CD4-positive, alpha-beta T cell treated with Interleukin-21 for 1 hour (primary cell): ENCODE measurements around the gene ADAM21.
"Not testable (repeated sequence)": the region's sequence is repeated elsewhere in the genome, so short reads cannot be mapped to it uniquely, and the experiment has no call there.

Source experiments
- DNase-seq: peaks from one replicate; pipeline ENCODE4 v3.0.0-alpha.2; 2020

Gene ADAM21

DNA sequence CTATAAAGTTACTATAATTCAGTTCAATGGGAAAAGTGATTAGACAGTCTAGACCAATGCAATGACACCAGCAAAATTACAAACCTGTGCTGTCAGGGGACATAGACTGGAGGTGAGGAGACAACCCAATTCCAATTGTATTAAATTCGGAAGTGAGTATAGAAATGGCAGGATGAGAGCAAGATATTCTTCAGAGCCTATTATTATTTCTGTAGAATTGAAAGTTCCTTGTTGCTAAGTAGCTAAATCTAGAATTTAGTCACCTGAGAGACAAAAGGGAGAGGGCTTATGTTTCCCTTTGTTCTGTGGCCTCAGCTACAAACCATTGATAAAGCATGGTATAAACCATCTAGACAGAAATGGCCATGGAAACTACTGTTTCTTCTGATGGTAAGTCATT is at the start of gene ADAM21:
ADAM21 (plus strand) TSS at position 301 of the 400 bp plus-strand sequence. CDS start 5,326 bp downstream, outside the sequence.
- no peak for DNase-seq

GRCh38 chr14:70403335-70403734 is 48.6 kb upstream of the ADAM21 start:
- not testable (repeated sequence) for DNase-seq

DNA sequence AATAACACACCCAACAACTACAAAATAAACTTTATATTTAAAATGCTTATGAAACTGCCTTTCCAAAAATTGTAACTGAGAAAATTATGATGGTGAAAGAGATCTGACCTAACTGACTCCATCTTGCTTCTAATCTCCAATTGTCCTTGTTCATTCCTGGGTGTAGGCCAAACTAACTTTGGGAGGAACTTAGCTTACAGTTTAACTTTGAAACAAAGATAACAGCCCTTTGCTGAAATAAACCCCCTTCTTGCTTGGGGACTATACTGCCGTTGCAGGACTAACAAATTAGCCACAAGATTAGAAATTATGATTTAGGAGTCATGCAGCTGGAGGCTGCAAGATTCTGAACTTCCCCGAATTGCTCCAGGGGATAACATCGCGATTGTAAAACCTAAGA is 45.8 kb upstream of the ADAM21 start:
- DNase-seq = not testable (repeated sequence)

DNA sequence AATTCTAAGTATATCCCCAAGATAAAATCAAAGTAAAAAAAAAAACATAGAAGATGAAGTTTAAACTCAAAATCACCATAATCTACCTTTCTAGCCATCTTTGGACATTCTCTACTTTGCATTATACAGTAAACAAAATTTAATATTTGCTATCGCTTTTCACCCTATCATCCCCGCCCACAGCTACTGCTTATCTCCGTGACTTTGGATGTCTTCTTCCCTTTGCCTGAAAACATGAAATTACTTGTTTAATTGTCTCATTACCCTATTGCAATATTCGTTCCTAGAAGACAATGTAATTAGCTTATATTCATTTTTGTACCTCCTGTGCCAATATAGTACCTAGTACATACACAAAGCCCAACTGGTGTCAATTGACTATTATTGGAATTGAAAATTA is 44.4 kb upstream of the ADAM21 start:
- no peak for DNase-seq

GRCh38 chr14:70415788-70416187 is 36.2 kb upstream of the ADAM21 start:
- no peak for DNase-seq

DNA sequence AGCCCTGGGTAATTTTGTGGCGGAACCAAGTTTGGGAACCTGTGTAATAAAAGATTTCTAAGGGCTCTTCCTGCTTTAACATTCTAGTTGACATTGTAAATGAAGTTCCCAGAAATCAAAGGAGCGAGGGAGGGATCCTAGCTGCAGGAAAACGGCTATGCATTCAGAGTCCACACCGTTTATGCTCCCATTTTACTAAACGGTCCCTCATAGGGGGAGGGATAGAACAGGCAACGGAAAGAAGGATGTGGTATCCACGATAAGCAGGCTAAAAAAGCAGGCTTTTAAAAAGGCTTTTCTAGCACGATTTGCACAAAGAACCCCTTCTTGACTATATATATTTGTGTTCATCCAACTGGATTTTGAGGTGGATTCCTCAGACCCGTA is 35.6 kb upstream of the ADAM21 start:
- no peak for DNase-seq

DNA sequence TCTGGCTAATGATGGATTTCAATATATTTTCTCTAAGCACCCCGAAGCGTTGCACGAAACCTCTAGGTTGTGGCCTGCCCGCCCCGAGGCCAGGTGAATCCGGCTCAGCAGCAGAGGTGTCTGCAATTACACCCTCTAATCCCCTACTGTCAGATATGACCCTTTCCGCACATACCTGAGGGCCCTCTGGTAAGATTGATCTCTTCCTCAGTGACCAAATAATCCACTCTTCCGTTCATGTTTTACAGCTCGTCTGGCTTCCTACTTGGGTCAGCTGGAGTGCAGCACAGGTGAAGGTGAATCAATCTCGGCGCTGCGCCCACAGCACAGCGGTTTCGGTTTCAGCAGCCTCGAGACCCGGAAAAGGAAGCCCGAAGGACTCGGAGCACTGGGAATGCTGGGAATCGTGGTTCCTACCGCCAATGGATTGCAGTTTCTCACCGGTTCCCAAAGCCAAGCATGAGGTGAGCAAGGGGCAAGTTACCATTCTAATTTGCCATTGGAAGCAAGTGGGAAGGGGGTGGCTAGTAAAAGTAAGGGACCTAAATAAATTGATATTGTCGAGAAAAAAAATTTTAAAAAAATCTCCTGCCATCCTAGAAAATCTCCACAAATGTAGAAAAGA is 35.1 kb upstream of the ADAM21 start, which contains the start of gene SYNJ2BP:
SYNJ2BP (minus strand) TSS at position 366 of the 625 bp plus-strand sequence; CDS start at position 239, 127 bp downstream.
- DNase-seq = peak; percentile 59

DNA sequence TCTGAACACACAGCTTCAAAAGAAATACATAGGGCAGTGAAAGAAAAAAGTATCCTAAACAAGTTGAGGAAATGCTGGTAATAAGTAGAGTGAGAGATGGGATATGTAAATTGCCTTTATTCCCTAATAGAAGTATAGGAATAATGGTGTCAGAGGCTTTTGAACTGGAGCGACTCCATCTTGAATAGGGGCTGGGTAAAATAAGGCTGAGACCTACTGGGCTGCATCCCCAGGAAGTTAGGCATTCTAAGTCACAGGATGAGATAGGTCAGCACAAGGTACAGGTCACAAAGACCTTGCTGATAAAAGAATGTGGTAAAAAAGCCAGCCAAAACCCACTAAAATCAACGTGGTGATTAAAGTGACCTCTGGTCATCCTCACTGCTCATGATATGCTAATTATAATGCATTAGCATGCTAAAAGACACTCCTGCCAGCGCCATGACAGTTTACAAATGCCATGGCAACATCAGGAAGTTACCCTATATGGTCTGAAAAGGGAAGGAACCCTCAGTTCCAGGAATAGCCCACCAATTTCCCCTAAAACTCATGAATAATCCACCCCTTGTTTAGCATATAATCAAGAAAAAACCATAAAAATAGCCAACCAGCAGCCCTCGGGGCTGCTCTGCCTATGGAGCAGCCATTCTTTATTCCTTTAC is 32.6 kb upstream of the ADAM21 start:
- DNase-seq = not testable (repeated sequence)

GRCh38 chr14:70422538-70422937 is 29.4 kb upstream of the ADAM21 start:
- no peak for DNase-seq

GRCh38 chr14:70425354-70425753 is 26.6 kb upstream of the ADAM21 start:
- no peak for DNase-seq

DNA sequence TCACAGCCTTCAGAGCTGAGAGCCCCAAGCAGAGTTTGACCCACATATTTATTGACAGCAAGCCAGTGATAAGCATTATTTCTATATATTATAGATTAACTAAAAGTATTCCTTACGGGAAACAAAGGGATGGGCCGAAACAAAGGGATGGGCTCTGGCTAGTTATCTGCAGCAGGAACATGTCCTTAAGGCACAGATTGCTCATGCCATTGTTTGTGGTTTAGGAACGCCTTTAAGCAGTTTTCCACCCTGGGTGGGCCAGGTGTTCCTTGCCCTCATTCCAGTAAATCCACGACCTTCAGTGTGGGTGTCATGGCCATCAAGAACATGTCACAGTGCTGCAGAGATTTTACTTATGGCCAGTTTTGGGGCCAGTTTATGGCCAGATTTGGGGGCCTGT is 25.4 kb upstream of the ADAM21 start:
- not testable (repeated sequence) for DNase-seq

DNA sequence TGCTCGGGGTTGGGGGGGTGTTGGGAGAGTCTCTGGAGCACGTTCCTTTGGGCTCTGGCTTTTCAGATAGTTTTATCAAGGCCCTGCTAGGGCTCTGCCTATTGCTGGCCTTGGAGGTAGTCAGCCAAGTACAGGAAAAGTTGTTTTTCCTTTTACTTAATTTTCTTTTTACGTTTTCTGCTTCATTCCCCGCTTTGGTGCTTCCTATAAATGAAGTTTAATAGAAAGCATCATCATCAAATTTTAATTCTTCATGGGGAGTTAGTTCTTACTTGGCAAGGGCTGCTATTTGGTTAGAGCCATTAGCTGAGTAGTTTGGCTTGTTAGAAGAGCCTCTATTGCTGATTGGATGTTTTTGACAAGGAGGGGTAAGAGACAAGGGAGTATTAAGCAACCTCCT is 15.1 kb upstream of the ADAM21 start:
- no peak for DNase-seq

DNA sequence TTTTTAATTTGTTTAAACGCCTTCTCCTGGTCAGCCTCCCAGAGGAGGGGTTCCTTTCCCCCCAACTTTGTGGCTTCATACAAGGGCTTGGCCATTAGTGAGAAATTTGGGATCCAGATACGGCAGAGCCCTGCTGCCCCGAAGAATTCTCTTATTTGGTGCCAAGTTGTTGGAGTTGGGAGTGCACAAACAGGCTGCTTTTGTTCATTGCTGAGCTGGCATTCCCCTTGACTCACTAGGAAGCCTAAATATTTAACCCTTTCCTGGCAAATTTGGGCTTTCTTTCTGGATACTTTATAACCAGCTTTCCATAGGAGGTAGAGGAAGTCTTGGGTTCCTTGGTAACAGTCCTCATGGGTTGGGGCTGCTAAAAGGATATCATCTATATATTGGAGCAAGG is 10.3 kb upstream of the ADAM21 start:
- DNase-seq = no peak

GRCh38 chr14:70442750-70443149 is 9.2 kb upstream of the ADAM21 start:
- DNase-seq = no peak

- no peak for DNase-seq
Observed at GRCh38 chr14:70448633-70449340, 3.2 kb upstream of the ADAM21 start.

DNA sequence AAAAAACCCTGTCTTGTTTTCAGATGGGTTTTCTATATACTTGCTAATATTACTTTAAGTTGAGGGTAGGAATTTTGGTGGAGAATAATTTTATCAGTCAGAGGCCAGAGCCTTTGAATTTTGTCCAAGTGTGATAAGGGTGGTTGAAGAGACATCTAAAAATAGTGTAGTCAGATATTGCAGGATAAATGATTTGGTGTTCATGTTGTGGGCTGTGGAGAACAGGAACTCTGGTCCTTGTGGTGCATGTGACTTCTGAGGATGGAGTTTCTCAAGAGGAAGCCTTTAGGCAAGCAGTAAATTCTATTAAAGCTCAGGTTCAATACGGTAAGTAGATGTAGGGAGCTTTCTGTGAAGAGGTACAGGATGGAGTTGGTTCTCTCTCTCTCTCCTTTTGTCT is 2.8 kb downstream of the ADAM21 start:
- DNase-seq = no peak

GRCh38 chr14:70468731-70469130 is 16.8 kb downstream of the ADAM21 start:
- no peak for DNase-seq

DNA sequence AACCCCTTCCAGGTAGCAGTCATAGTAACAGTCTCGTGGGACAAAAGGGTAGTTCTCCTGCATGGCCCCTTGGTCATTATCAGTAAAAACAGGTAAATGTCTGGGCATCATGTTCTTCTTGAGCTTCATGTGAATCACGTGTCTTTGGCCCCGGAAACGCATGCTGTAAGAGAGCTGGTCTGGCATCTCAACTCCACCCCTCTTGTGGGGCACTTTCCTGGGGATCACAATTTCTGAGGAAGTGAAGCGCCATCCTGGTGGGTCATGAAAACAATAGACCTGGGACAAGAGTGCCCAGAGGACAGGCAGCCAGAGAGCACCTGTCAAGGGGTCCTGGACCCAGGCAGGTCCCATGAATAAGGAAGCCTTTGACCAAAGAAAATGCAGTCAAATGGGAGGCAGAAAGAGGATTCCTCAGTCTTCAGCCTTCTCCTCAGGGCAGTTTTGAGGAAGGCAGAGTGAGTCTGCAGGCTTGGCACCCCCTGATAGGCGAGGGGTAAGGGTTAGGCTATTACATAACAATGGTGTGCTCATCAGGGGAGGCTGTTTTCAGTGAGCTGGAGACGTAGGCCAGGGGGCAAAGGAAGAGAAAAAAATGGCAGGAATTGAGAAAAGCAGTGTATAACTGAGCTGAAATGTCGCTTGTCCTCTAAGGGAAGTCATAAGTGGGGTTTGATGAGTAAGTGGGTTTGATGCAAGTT is 19.0 kb downstream of the ADAM21 start:
- not testable (repeated sequence) for DNase-seq

DNA sequence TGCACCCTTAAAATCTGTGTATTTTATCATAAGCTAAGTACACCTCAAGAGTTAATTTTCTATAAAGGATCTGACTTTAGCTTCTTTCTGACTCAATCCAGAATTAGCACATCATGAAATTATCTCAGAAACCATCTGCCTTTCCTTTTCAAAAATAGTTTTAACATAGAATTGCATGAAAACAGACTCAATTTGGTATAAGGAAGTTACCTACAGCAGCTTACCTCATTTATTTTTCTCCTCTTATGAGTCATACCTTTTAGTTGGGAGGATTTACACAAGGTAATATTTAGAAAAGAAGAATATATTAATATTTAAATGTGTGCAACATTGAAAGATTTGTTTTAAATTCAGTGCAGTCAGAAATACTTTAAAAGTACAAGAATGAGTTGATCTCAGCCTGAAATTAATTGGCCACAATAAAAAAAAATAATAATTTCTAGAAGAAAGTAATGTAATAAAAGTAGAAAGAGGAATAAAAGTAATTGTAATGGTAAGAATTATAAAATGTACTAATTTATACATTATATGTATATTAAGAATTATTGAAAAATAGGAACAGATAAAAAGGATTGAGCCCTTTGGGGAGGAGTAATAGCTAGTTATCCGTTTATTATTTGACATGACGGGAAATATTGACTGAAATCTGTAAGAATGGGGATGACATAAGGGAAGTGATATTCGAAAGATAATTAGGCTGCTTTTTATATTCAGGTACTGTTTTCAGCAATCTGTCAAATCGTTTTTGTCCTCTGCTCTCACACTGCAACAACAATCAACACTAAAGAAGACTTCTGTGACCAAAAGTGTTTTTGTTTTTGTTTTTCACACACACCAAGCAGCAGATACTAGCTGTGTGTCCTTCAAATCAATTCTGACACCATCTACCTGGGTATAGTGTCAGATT is 20.5 kb downstream of the ADAM21 start:
- no peak for DNase-seq

DNA sequence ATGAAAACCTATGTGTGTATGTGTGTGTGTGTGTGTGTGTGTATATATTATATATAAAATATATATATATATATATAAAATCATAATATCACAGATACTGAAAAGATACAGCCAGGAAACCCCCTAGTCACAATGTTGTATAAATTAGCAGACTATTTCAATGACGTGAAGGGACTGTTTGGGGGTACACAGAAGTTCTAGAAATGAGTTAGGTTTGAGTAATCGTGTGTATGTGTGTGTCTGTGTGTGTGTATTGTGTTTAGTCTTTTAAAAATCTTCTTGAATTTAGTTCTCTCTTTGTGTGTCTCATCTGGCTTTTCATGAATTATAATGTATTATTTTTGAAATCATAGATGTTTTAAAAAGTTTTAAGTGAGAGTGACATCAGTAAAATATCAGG is 21.9 kb downstream of the ADAM21 start:
- DNase-seq = no peak

DNA sequence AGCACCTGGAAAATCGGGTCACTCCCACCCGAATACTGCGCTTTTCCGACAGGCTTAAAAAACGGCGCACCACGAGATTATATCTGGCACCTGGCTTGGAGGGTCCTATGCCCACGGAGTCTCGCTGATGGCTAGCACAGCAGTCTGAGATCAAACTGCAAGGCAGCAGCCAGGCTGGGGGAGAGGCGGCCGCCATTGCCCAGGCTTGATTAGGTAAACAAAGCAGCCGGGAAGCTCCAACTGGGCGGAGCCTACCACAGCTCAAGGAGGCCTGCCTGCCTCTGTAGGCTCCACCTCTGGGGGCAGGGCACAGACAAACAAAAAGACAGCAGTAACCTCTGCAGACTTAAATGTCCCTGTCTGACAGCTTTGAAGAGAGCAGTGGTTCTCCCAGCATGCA is 23.5 kb downstream of the ADAM21 start:
- DNase-seq = not testable (repeated sequence)
